A549 treated with CORT108297 at 1 μM for 4 hours (cell line): ENCODE data around the gene RSPH10B2. TPM values are rescaled to one million over a fixed set of nuclear protein-coding genes. Genes with fewer than 3 reads are reported as not detected.

ENCODE experiments used
- total RNA-seq: library from RNA; stranded (reverse); fragments of 200-300 nt; extraction: Qiagen RNA extraction; gene quantifications from 5 replicates; pipeline ENCODE4 v1.2.3, GENCODE V29; 2022

RSPH10B2 gene
- 0.04 to 0.10 TPM (median 0.07 TPM) in 5 replicates for total RNA-seq

DNA sequence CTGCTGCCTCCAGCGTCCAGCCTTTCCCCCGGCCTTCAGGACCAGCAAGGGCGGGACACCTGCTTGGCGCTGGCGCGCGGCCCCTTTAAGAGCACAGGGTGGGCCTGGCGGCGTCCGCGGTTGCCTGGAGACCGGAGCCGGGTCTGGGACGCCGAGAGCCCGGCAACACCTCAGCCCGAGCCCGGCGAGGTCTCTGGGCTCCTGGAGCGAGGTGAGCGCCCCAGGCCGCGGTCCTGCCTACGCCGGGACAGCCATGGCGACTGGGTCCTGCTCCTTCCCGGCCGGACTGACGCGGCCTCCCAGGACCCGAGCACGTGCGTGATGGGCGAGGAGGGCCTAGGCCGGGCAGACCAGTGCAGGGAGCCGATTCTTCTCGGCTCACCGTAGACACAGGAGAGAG lies at the start of gene RSPH10B2:
RSPH10B2 (plus strand) TSS at position 140 of the 400 bp plus-strand sequence. CDS start 3,575 bp downstream, outside the sequence.

DNA sequence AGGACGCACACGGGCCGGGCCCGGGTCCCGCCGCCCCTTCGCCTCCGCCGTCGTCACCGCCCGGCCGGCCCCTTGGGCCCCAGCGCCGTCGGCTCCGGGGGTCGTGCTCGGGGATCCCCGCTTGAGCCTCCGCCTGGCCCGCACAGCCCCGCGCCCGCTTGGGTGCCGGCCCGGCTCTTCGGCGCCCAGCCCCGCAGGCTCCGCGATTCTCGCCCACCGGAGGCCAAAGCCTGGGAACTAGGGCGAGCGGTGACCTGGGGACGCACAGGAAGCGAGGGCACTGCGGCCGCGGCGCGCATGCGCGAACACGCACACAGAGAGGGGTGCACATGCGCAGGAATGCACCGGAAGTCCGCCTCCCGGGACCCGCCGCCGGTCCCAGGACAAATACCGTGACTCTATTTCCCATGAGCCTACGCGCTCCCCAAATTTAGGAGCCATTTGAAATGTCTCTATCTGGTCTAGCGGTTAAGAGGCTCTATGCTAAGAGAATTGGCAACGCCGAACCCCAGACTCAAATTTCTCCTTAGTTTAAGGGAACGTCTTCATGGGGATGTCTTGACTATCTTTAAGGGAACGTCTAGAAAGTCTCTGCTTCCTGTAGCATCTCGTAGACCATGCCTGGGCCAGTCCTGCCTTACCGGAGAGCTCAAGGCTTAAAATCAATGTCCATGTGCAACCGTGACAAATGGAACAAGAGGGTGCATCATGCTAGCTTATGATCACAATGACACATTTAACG lies 47.1 kb upstream of the RSPH10B2 start, which contains the start of gene ZNF12:
ZNF12 (minus strand) TSS at position 282 of the 742 bp plus-strand sequence. CDS start 1,774 bp downstream, outside the sequence.

GRCh38 chr7:6826151-6826550 lies 72.2 kb downstream of the RSPH10B2 start, which contains the start of gene CCZ1B:
CCZ1B (minus strand) TSS chr7:6826275; CDS start chr7:6826197, 78 bp downstream.

Other genes with a start within 250 kb of the RSPH10B2 start
- 0.02 TPM in 1 of 5 replicates, not detected in the others for gene GRID2IP, start 202.6 kb upstream of the RSPH10B2 start, total RNA-seq
- gene ZDHHC4, start 176.6 kb upstream of the RSPH10B2 start, total RNA-seq, result 43.7 to 53.1 TPM (median 48.6 TPM) in 5 replicates
- 23.5 to 28.0 TPM (median 26.3 TPM) in 5 replicates for gene INTS15, start 164.1 kb upstream of the RSPH10B2 start, total RNA-seq
- 1.8 to 2.9 TPM (median 2.2 TPM) in 5 replicates for gene ZNF853, start 138.5 kb upstream of the RSPH10B2 start, total RNA-seq
- 8.4 to 15.0 TPM (median 13.6 TPM) in 5 replicates for gene ZNF316, start 116.8 kb upstream of the RSPH10B2 start, total RNA-seq
- gene ZNF12, start 47.2 kb upstream of the RSPH10B2 start, total RNA-seq, result 8.8 to 12.2 TPM (median 9.4 TPM) in 5 replicates
- gene CCZ1B, start 72.2 kb downstream of the RSPH10B2 start, total RNA-seq, result 20.6 to 35.4 TPM (median 23.8 TPM) in 5 replicates